Caco-2 (cell line): Measurements from ENCODE around the gene ASB14. TPM values are rescaled to one million over a fixed set of nuclear protein-coding genes. Genes with fewer than 3 reads are reported as not detected.

Experiments used
- BruUV-seq: library from RNA; stranded (reverse); fragments of 400-500 nt; replicated peaks from 2 replicates; lab custom pipeline; 2021; lab: Mats Ljungman, UMichigan
- CTCF ChIA-PET: fragments of 300-600 bp; sonication (Branson Sonifier 250); formaldehyde crosslinking; loops from one replicate; lab custom pipeline; 2022; ENCODE audit warnings: antibody characterized with exemption; lab: Charles Lee
- POLR2A ChIA-PET: fragments of 300-600 bp; sonication (Branson Sonifier 250); formaldehyde crosslinking; loops from one replicate; lab custom pipeline; 2022; ENCODE audit warnings: antibody characterized with exemption; lab: Charles Lee
- DNase-seq, 2 experiments: peaks; one replicate each; pipeline versions ENCODE4 v3.0.0 to v3.0.0-alpha.2; 2020 to 2022
- H3K27me3 ChIP-seq: replicated peaks from 2 replicates; pipeline ENCODE4 v1.6.0; 2011; ENCODE audit warnings: low read length; ENCODE audit not compliant: control insufficient read depth, insufficient read depth
- H3K36me3 ChIP-seq: 2 replicates; pipeline ENCODE4 v1.5.1; 2011; ENCODE audit warnings: low read length; ENCODE audit not compliant: control insufficient read depth, insufficient read depth
- H3K4me1 ChIP-seq: fragments of 250-450 bp; sonication (Bioruptor Pico); 2 replicates; pipeline ENCODE4 v1.5.1; 2020; ENCODE audit warnings: mild to moderate bottlenecking
- H3K4me3 ChIP-seq: 2 replicates; pipeline ENCODE4 v1.5.1; 2011; ENCODE audit warnings: low read depth, mild to moderate bottlenecking, control low read depth, low read length
- H3K9me3 ChIP-seq: fragments of 250-450 bp; sonication (Bioruptor Pico); 2 replicates; pipeline ENCODE4 v1.5.1; 2020; ENCODE audit warnings: mild to moderate bottlenecking, moderate library complexity
- H3K27ac Mint-ChIP-seq: one replicate; pipeline ENCODE4 v1.8.0; 2022; ENCODE audit warnings: mixed read lengths; ENCODE audit not compliant: unreplicated experiment
- H3K27me3 Mint-ChIP-seq: one replicate; pipeline ENCODE4 v1.8.0; 2022; ENCODE audit warnings: mixed read lengths; ENCODE audit not compliant: insufficient read depth, unreplicated experiment
- H3K36me3 Mint-ChIP-seq: one replicate; pipeline ENCODE4 v1.8.0; 2022; ENCODE audit warnings: mild to moderate bottlenecking, mixed read lengths; ENCODE audit not compliant: insufficient read depth, unreplicated experiment
- H3K4me1 Mint-ChIP-seq: one replicate; pipeline ENCODE4 v1.8.0; 2022; ENCODE audit warnings: low read depth, mixed read lengths; ENCODE audit not compliant: unreplicated experiment
- H3K4me3 Mint-ChIP-seq: one replicate; pipeline ENCODE4 v1.8.0; 2022; ENCODE audit warnings: mild to moderate bottlenecking, moderate library complexity, mixed read lengths; ENCODE audit not compliant: unreplicated experiment
- H3K9me3 Mint-ChIP-seq: one replicate; pipeline ENCODE4 v1.8.0; 2022; ENCODE audit warnings: mixed read lengths; ENCODE audit not compliant: unreplicated experiment
- CTCF ChIP-seq, 2 experiments: fragments of 200-600 bp in 1 of 2; IDR thresholded peaks; 1 replicate in 1 of 2; 2 replicates in 1 of 2; pipeline versions ENCODE4 v1.5.1 to v1.8.0; 2011 to 2022; ENCODE audit warnings: antibody characterized with exemption in 1 of 2, control low read depth in 1 of 2, inconsistent platforms in 1 of 2, low read depth in 1 of 2, low read length in 1 of 2, mild to moderate bottlenecking in 1 of 2, moderate library complexity in 1 of 2; ENCODE audit not compliant: insufficient read depth in 1 of 2, severe bottlenecking in 1 of 2, unreplicated experiment in 1 of 2
- intact Hi-C: fragments of 100-400 bp; cut with micrococcal nuclease; formaldehyde crosslinking; loops from one replicate; pipeline ENCODE4 v1.10.0; 2022; ENCODE audit not compliant: unreplicated experiment
- total RNA-seq: library from RNA; stranded (reverse); gene quantifications from 2 replicates; pipeline ENCODE4 v1.2.3, GENCODE V29; 2022

Gene ASB14
- total RNA-seq, 1 experiment from 2014 or later, result not detected

GRCh38 chr3:57298041-57298440 is 5.6 kb upstream of the ASB14 start:
- peak in 1 of 2 experiments; percentile 10 for DNase-seq
- Histone ChIP-seq H3K9me3 (no peaks in the 10 kb centered on the region), H3K36me3 (no peaks in the 10 kb centered on the region), H3K4me3 (no peak overlapping the region), H3K27me3 (no peaks in the 10 kb centered on the region), H3K4me1 (no peaks in the 10 kb centered on the region)
- ChIA-PET POLR2A (no interaction called here), CTCF (no interaction called here)
- no peak overlapping the region for H3K4me3 Mint-ChIP-seq
- no TSS peak for BruUV-seq
- H3K27ac Mint-ChIP-seq, result no peak overlapping the region
- no peak for TF ChIP-seq CTCF (IDR thresholded peaks at IDR 0.05; ENCODE audit: insufficient read depth in 1 of 2, low read depth in 1 of 2, low read length in 1 of 2, severe bottlenecking in 1 of 2, unreplicated experiment in 1 of 2)
- H3K27me3 Mint-ChIP-seq, result no peaks in the 10 kb centered on the region
- H3K4me1 Mint-ChIP-seq, result no peaks in the 10 kb centered on the region
- no peaks in the 10 kb centered on the region for H3K9me3 Mint-ChIP-seq
- intact Hi-C loops, result no loop called here
- no peaks in the 10 kb centered on the region for H3K36me3 Mint-ChIP-seq

- intact Hi-C loops, result no loop called here
Observed at GRCh38 chr3:57292897-57293526, 527 bp upstream of the ASB14 start.

GRCh38 chr3:57288403-57288802 is 4.1 kb downstream of the ASB14 start:
- Mint-ChIP-seq H3K4me1 (no peaks in the 10 kb centered on the region), H3K27me3 (no peaks in the 10 kb centered on the region), H3K36me3 (no peaks in the 10 kb centered on the region), H3K9me3 (peaks cover 10% of the 10 kb centered on the region), H3K27ac (no peak overlapping the region), H3K4me3 (no peak overlapping the region)
- no peaks in the 10 kb centered on the region for H3K36me3 ChIP-seq
- intact Hi-C loops, result no loop called here
- no TSS peak for BruUV-seq
- ChIA-PET CTCF (interaction anchor here (0.6 kb wide), 1 partner anchor 10 kb away, joined by 4 read pairs; no protein-coding TSS in a partner anchor), POLR2A (interaction anchor here (0.6 kb wide), 1 partner anchor 75 kb away, joined by 3 read pairs; no protein-coding TSS in a partner anchor)
- no peaks in the 10 kb centered on the region for H3K4me1 ChIP-seq
- no peak overlapping the region for H3K4me3 ChIP-seq
- H3K9me3 ChIP-seq, result no peaks in the 10 kb centered on the region
- no peak for TF ChIP-seq CTCF (IDR thresholded peaks at IDR 0.05; ENCODE audit: insufficient read depth in 1 of 2, low read depth in 1 of 2, low read length in 1 of 2, severe bottlenecking in 1 of 2, unreplicated experiment in 1 of 2)
- no peak for DNase-seq
- H3K27me3 ChIP-seq, result no peaks in the 10 kb centered on the region

More at GRCh38 chr3:57292897-57293526, 527 bp upstream of the ASB14 start:
- H3K9me3 Mint-ChIP-seq, result no peaks in the 10 kb centered on the region
- Histone ChIP-seq H3K9me3 (no peaks in the 10 kb centered on the region), H3K4me1 (no peaks in the 10 kb centered on the region), H3K27me3 (no peaks in the 10 kb centered on the region), H3K4me3 (no peak overlapping the region), H3K36me3 (no peaks in the 10 kb centered on the region)
- no peak for DNase-seq
- no TSS peak for BruUV-seq
- H3K36me3 Mint-ChIP-seq, result no peaks in the 10 kb centered on the region
- ChIA-PET CTCF (no interaction called here), POLR2A (no interaction called here)
- H3K4me3 Mint-ChIP-seq, result no peak overlapping the region
- no peak overlapping the region for H3K27ac Mint-ChIP-seq
- no peak for TF ChIP-seq CTCF (IDR thresholded peaks at IDR 0.05; ENCODE audit: insufficient read depth in 1 of 2, low read depth in 1 of 2, low read length in 1 of 2, severe bottlenecking in 1 of 2, unreplicated experiment in 1 of 2)
- no peaks in the 10 kb centered on the region for H3K4me1 Mint-ChIP-seq
- H3K27me3 Mint-ChIP-seq, result no peaks in the 10 kb centered on the region
